Measurements from ENCODE around the gene TXNRD2.

Gene TXNRD2

DNA sequence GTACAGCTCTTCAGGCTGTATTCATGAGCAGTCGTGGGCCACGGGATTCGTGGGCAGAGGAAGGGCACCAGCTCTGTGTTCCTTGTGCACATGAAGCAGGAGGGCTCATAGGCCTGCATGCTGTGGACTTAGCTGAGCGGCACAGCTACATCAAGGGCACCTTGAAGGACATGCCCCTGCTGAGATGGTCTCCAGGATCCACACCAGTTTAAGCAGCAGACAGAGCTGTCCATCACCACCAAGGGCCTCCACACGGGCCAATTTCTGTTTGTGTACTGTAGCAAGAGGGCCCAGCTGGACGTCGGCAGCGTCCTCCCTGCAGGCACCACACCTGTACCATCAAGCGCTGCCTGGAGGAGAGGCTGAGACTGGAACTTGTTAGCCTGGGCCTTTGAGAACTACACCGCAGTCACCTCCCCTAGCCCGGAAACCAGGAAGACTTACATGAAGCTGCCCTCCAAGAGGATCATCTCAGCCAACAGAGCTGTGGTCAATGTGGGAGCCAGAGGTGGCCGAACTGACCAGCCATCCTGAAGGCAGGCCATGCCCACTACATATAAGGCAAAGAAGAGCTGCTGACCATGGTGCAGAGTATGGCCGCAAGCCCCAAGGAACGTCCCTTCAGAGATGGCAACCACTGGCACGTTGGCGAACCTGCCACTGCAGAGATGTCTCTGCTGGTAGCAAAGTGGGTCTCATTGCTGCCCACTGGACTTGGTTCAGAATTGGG lies 54.2 kb downstream of the TXNRD2 start:
- Histone ChIP-seq H2BK5ac (ENCODE audit: low read depth, low read length, poor library complexity, severe bottlenecking) (no peak overlapping the region), H2AK5ac (ENCODE audit: low read length, severe bottlenecking) (no peak overlapping the region), H3K4me1 (ENCODE audit: control insufficient read depth, insufficient read depth, low read depth, low read length) (peaks cover 50% of the 10 kb centered on the region), H3K18ac (ENCODE audit: low read depth in 1 of 2, low read length in 2 of 2) (peak overlapping the region in 1 of 2 experiments; percentile 75), H3K4me2 (ENCODE audit: low read length, poor library complexity, severe bottlenecking) (no peak overlapping the region), H2BK12ac (ENCODE audit: low read length in 2 of 2) (peak overlapping the region in 1 of 2 experiments; percentile 37), H4K91ac (ENCODE audit: low read length) (peak overlapping the region; percentile 54), H3K9me3 (ENCODE audit: control insufficient read depth, low read length) (no peaks in the 10 kb centered on the region), H3K79me1 (replicated peaks; ENCODE audit: low read length, poor library complexity, severe bottlenecking) (no peaks in the 10 kb centered on the region), H3K27me3 (ENCODE audit: control insufficient read depth in 1 of 2, insufficient read depth in 1 of 2, low read length in 2 of 2) (no peaks in the 10 kb centered on the region), H3K4me3 (ENCODE audit: insufficient read depth in 1 of 2, low read depth in 1 of 2, low read length in 2 of 2) (no peak overlapping the region), H3K14ac (ENCODE audit: low read length in 2 of 2) (peak overlapping the region in 1 of 2 experiments; percentile 70), H3K36me3 (ENCODE audit: control insufficient read depth in 1 of 2, insufficient read depth in 2 of 2, low read depth in 1 of 2, low read length in 2 of 2) (peaks cover 0 to 6% of the 10 kb centered on the region in 2 experiments), H3K23ac (ENCODE audit: low read length in 2 of 2) (peak overlapping the region in 1 of 2 experiments; percentile 3), H3K4ac (ENCODE audit: low read depth in 1 of 2, low read length in 2 of 2) (peak overlapping the region; percentile 9 to 54), H4K8ac (ENCODE audit: low read length) (peak overlapping the region; percentile 21), H3K9ac (ENCODE audit: low read length) (no peak overlapping the region), H2BK15ac (ENCODE audit: low read depth, poor library complexity, severe bottlenecking) (no peak overlapping the region), H2AFZ (ENCODE audit: low read depth, low read length) (no peak overlapping the region), H3K27ac (ENCODE audit: low read length, poor library complexity, severe bottlenecking) (no peak overlapping the region), H2BK120ac (ENCODE audit: low read depth, low read length) (no peak overlapping the region)
- DNase-seq = no peak
- 93% methylated on average over 16 of the region's 16 CpGs for WGBS

DNA sequence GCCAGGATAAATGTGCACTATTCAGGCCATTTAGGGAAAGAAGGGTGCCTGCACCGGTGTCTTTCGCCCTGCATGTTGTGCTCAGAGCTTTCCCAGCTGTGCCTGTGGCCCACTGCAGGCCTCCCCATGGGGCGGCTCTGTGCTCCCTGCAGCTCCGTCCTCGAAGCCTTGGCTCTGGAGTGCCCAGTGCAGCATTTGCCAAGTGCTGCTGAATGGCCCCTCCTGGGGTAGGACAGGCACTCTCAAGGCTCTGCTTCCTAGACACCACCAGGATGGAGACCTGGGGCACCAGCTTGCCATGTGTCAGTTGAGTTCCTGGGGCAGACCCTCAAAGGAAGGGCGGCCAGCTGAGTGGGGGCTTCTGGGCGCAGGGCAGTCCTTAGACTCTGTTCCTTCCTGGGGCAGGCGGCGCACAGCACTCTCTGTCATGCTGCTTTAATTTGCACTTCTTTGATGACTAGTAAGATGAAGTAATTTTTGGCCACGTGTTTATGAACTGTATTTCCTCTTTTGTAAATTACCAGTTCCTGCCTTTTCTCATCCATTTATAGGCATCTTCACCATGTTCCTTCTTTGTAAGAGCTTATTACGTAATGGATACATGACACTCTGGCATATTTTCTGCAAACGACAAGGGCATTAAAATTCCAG lies 54.9 kb downstream of the TXNRD2 start:
- peak; percentile 58 for DNase-seq
- 67% methylated on average over 12 of the region's 12 CpGs for whole genome bisulfite sequencing

DNA sequence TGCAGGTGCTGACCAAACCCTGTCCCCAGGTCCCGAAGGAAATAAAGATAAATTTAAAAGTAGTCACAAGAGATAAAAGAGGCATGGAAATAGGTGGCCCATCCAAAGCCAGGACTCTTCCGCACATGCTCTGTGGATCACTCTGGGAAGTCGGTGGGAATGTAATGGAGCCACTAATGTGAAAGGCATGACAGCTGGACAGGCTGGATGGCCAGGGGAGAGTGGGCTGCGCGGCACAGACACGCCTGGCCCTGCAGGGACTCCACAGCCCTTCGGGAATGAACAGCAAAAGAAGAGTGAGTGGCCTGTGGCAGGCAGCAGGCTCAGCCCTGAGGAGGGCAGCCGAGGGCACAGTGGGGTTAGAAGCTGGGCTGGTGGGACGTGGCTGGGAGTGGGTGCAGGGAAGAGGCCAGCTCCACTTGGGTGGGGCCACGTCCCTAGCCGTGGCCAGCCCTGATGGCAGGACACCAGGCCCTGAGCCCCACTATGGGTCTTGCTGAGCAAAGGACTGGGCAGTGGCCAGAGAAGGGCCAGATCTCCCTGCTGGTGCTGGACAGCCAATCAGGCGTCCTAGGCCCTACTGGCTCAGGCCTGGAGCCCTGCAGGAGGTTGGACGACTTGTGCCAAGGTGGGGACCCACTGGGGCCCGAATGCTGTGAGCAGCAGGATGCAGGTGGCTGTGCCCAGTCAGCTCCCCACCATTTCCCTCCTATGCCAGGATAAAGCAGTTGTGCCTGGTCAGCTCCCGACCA lies 55.6 kb downstream of the TXNRD2 start:
- Histone ChIP-seq H4K91ac (ENCODE audit: low read length) (peak overlapping the region; percentile 61), H3K4me1 (ENCODE audit: control insufficient read depth, insufficient read depth, low read depth, low read length) (peaks cover 48% of the 10 kb centered on the region), H2BK120ac (ENCODE audit: low read depth, low read length) (no peak overlapping the region), H3K79me1 (replicated peaks; ENCODE audit: low read length, poor library complexity, severe bottlenecking) (no peaks in the 10 kb centered on the region), H3K27ac (ENCODE audit: low read length, poor library complexity, severe bottlenecking) (no peak overlapping the region), H4K8ac (ENCODE audit: low read length) (no peak overlapping the region), H2AFZ (ENCODE audit: low read depth, low read length) (no peak overlapping the region), H3K27me3 (ENCODE audit: control insufficient read depth in 1 of 2, insufficient read depth in 1 of 2, low read length in 2 of 2) (no peaks in the 10 kb centered on the region), H3K9me3 (ENCODE audit: control insufficient read depth, low read length) (no peaks in the 10 kb centered on the region), H2BK15ac (ENCODE audit: low read depth, poor library complexity, severe bottlenecking) (no peak overlapping the region), H3K36me3 (ENCODE audit: control insufficient read depth in 1 of 2, insufficient read depth in 2 of 2, low read depth in 1 of 2, low read length in 2 of 2) (peaks cover 0 to 6% of the 10 kb centered on the region in 2 experiments), H3K4me2 (ENCODE audit: low read length, poor library complexity, severe bottlenecking) (no peak overlapping the region), H3K14ac (ENCODE audit: low read length in 2 of 2) (peak overlapping the region in 1 of 2 experiments; percentile 1), H3K9ac (ENCODE audit: low read length) (peak overlapping the region; percentile 71), H3K4ac (ENCODE audit: low read depth in 1 of 2, low read length in 2 of 2) (peak overlapping the region in 1 of 2 experiments; percentile 7), H2BK12ac (ENCODE audit: low read length in 2 of 2) (peak overlapping the region in 1 of 2 experiments; percentile 57), H3K4me3 (ENCODE audit: insufficient read depth in 1 of 2, low read depth in 1 of 2, low read length in 2 of 2) (no peak overlapping the region), H3K18ac (ENCODE audit: low read depth in 1 of 2, low read length in 2 of 2) (peak overlapping the region in 1 of 2 experiments; percentile 42), H3K23ac (ENCODE audit: low read length in 2 of 2) (peak overlapping the region in 1 of 2 experiments; percentile 28), H2AK5ac (ENCODE audit: low read length, severe bottlenecking) (no peak overlapping the region), H2BK5ac (ENCODE audit: low read depth, low read length, poor library complexity, severe bottlenecking) (no peak overlapping the region)
- no peak for DNase-seq
- 90% methylated on average over 15 of the region's 15 CpGs for WGBS

More for the DNA sequence above, 54.9 kb downstream of the TXNRD2 start:
- peak overlapping the region in 1 of 2 experiments; percentile 7 for H3K4ac ChIP-seq (ENCODE audit: low read depth in 1 of 2, low read length in 2 of 2)
- H3K9me3 ChIP-seq (ENCODE audit: control insufficient read depth, low read length) = no peaks in the 10 kb centered on the region
- H3K4me2 ChIP-seq (ENCODE audit: low read length, poor library complexity, severe bottlenecking) = no peak overlapping the region
- H3K79me1 ChIP-seq (replicated peaks; ENCODE audit: low read length, poor library complexity, severe bottlenecking) = no peaks in the 10 kb centered on the region
- H3K36me3 ChIP-seq (ENCODE audit: control insufficient read depth in 1 of 2, insufficient read depth in 2 of 2, low read depth in 1 of 2, low read length in 2 of 2) = peaks cover 0 to 6% of the 10 kb centered on the region in 2 experiments
- no peak overlapping the region for H2BK15ac ChIP-seq (ENCODE audit: low read depth, poor library complexity, severe bottlenecking)
- H4K8ac ChIP-seq (ENCODE audit: low read length) = no peak overlapping the region
- no peak overlapping the region for H3K4me3 ChIP-seq (ENCODE audit: insufficient read depth in 1 of 2, low read depth in 1 of 2, low read length in 2 of 2)
- no peak overlapping the region for H3K27ac ChIP-seq (ENCODE audit: low read length, poor library complexity, severe bottlenecking)
- H3K4me1 ChIP-seq (ENCODE audit: control insufficient read depth, insufficient read depth, low read depth, low read length) = peaks cover 50% of the 10 kb centered on the region
- no peak overlapping the region for H2BK5ac ChIP-seq (ENCODE audit: low read depth, low read length, poor library complexity, severe bottlenecking)
- H3K27me3 ChIP-seq (ENCODE audit: control insufficient read depth in 1 of 2, insufficient read depth in 1 of 2, low read length in 2 of 2) = no peaks in the 10 kb centered on the region
- no peak overlapping the region for H3K23ac ChIP-seq (ENCODE audit: low read length in 2 of 2)
- no peak overlapping the region for H2AK5ac ChIP-seq (ENCODE audit: low read length, severe bottlenecking)
- H4K91ac ChIP-seq (ENCODE audit: low read length) = peak overlapping the region; percentile 53
- H2BK12ac ChIP-seq (ENCODE audit: low read length in 2 of 2) = peak overlapping the region; percentile 50 to 83
- no peak overlapping the region for H2BK120ac ChIP-seq (ENCODE audit: low read depth, low read length)
- H2AFZ ChIP-seq (ENCODE audit: low read depth, low read length) = no peak overlapping the region
- H3K14ac ChIP-seq (ENCODE audit: low read length in 2 of 2) = no peak overlapping the region
- peak overlapping the region; percentile 71 for H3K9ac ChIP-seq (ENCODE audit: low read length)
- peak overlapping the region; percentile 2 to 40 for H3K18ac ChIP-seq (ENCODE audit: low read depth in 1 of 2, low read length in 2 of 2)
